DND-41 (cell line): ENCODE measurements around the gene HOXC5.

Experiments
- ATAC-seq: fragments of 200-7000 bp; cut with Tn5 transposase; 3 replicates; pipeline ENCODE4 v1.9.1; 2021; ENCODE audit warnings: low read depth; ENCODE audit not compliant: insufficient read depth
- DNase-seq: peaks from one replicate; pipeline ENCODE4 v3.0.0-alpha.2; 2020
- H2AFZ ChIP-seq: 2 replicates; pipeline ENCODE4 v1.6.0; 2012; ENCODE audit warnings: low read depth, low read length
- H3K27ac ChIP-seq: 2 replicates; pipeline ENCODE4 v1.5.1; 2012; ENCODE audit warnings: low read length, inconsistent platforms
- H3K27me3 ChIP-seq: fragments of 200-600 bp; sonication (generic); 2 replicates; pipeline ENCODE4 v1.6.0; 2012; ENCODE audit warnings: low read length, mild to moderate bottlenecking, inconsistent platforms; ENCODE audit not compliant: insufficient read depth, poor library complexity
- H3K36me3 ChIP-seq: 2 replicates; pipeline ENCODE4 v1.5.1; 2012; ENCODE audit warnings: low read length, inconsistent platforms; ENCODE audit not compliant: insufficient read depth
- H3K4me1 ChIP-seq: 2 replicates; pipeline ENCODE4 v1.5.1; 2012; ENCODE audit warnings: mild to moderate bottlenecking, low read length; ENCODE audit not compliant: insufficient read depth
- H3K4me2 ChIP-seq: 2 replicates; pipeline ENCODE4 v1.6.0; 2012; ENCODE audit warnings: mild to moderate bottlenecking, moderate library complexity, low read length, inconsistent platforms; ENCODE audit not compliant: insufficient read depth
- H3K4me3 ChIP-seq, 2 experiments: fragments of 200-600 bp in 1 of 2; shearing (Covaris generic) in 1 of 2; 2 replicates each; pipeline ENCODE4 v1.5.1; 2012 to 2016; ENCODE audit warnings: inconsistent platforms in 2 of 2, low read length in 2 of 2, mild to moderate bottlenecking in 2 of 2, low read depth in 1 of 2, moderate library complexity in 1 of 2
- H3K79me2 ChIP-seq: 2 replicates; pipeline ENCODE4 v1.6.0; 2012; ENCODE audit warnings: low read length, inconsistent platforms; ENCODE audit not compliant: insufficient read depth
- H3K9ac ChIP-seq: 2 replicates; pipeline ENCODE4 v1.6.0; 2012; ENCODE audit warnings: low read depth, mild to moderate bottlenecking, inconsistent platforms, low read length, moderate library complexity
- H3K9me3 ChIP-seq: 2 replicates; pipeline ENCODE4 v1.5.1; 2012; ENCODE audit warnings: low read length, moderate library complexity, mild to moderate bottlenecking, inconsistent platforms; ENCODE audit not compliant: insufficient read depth, severe bottlenecking
- H4K20me1 ChIP-seq: 2 replicates; pipeline ENCODE4 v1.6.0; 2012; ENCODE audit warnings: low read length; ENCODE audit not compliant: insufficient read depth
- EZH2 ChIP-seq: IDR thresholded peaks from 3 replicates; pipeline ENCODE4 v1.6.1; 2012; ENCODE audit warnings: borderline replicate concordance, low read depth, mild to moderate bottlenecking, moderate library complexity, low read length, inconsistent platforms; ENCODE audit not compliant: severe bottlenecking
- TF ChIP-seq, protein P1 (sequence below): IDR thresholded peaks from 2 replicates; pipeline ENCODE4 v1.5.1; 2012; ENCODE audit warnings: borderline replicate concordance, low read length, moderate library complexity, mild to moderate bottlenecking; ENCODE audit not compliant: poor library complexity, severe bottlenecking; ENCODE audit errors: extremely low read depth

The HOXC5 gene

DNA sequence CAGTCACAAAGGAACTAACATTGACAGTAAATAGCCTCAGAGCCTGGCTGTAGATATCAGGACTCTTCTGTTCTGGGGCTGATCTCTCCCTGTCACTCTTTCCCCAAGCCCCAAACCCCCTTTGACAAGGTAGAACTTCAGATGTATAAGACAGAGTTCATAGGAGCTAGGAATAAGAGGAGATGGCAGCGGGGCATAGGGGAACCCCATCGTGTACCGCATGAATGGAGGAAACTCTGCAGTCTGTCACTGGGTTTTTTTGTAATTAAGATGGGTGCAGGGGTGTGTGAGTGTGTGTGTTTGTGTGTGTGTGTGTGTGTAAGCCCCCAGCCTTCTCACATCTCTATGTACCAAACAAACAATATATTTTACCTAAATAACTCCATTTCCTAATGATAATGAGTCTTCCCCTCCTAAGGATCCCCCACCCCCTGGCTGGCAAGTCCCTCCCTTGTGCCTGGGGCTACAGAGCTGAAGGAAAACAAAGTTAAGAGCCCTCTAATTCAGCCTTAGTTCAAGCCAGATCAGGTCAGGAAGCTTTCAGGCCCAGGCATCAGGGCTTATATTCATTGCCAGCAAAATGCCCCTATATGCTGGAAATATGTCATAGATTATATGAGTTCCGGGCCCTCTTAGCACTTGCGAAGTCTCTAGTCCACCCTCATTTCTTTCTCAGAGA, 11.7 kb downstream of the HOXC5 start:
- Histone ChIP-seq H2AFZ (no peak overlapping the region), H3K9ac (no peak overlapping the region), H3K4me2 (no peak overlapping the region), H4K20me1 (no peaks in the 10 kb centered on the region), H3K9me3 (no peaks in the 10 kb centered on the region), H3K4me3 (no peak overlapping the region), H3K36me3 (no peaks in the 10 kb centered on the region), H3K79me2 (no peaks in the 10 kb centered on the region), H3K4me1 (peaks cover 9% of the 10 kb centered on the region), H3K27ac (no peak overlapping the region), H3K27me3 (peaks cover 45% of the 10 kb centered on the region)
- ATAC-seq (no peak), DNase-seq (no peak)
- TF ChIP-seq, protein P1, sequence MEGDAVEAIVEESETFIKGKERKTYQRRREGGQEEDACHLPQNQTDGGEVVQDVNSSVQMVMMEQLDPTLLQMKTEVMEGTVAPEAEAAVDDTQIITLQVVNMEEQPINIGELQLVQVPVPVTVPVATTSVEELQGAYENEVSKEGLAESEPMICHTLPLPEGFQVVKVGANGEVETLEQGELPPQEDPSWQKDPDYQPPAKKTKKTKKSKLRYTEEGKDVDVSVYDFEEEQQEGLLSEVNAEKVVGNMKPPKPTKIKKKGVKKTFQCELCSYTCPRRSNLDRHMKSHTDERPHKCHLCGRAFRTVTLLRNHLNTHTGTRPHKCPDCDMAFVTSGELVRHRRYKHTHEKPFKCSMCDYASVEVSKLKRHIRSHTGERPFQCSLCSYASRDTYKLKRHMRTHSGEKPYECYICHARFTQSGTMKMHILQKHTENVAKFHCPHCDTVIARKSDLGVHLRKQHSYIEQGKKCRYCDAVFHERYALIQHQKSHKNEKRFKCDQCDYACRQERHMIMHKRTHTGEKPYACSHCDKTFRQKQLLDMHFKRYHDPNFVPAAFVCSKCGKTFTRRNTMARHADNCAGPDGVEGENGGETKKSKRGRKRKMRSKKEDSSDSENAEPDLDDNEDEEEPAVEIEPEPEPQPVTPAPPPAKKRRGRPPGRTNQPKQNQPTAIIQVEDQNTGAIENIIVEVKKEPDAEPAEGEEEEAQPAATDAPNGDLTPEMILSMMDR = no peak
- TF ChIP-seq EZH2 = no peak

- Histone ChIP-seq H3K79me2 (no peaks in the 10 kb centered on the region), H3K27me3 (peaks cover 45% of the 10 kb centered on the region), H3K9me3 (no peaks in the 10 kb centered on the region), H3K36me3 (no peaks in the 10 kb centered on the region), H3K4me1 (peaks cover 9% of the 10 kb centered on the region), H2AFZ (no peak overlapping the region), H3K4me3 (no peak overlapping the region), H4K20me1 (no peaks in the 10 kb centered on the region), H3K9ac (no peak overlapping the region), H3K4me2 (no peak overlapping the region), H3K27ac (no peak overlapping the region)
- DNase-seq = no peak
- ATAC-seq = no peak
- TF ChIP-seq EZH2 = no peak
- TF ChIP-seq, protein P1 = no peak
Observed at GRCh38 chr12:54045401-54045800, 12.6 kb downstream of the HOXC5 start.

GRCh38 chr12:54045868-54046521, 13.1 kb downstream of the HOXC5 start:
- no peak for DNase-seq

More at GRCh38 chr12:54045868-54046521, 13.1 kb downstream of the HOXC5 start:
- Histone ChIP-seq H3K9me3 (no peaks in the 10 kb centered on the region), H3K27me3 (peaks cover 47% of the 10 kb centered on the region), H3K4me2 (no peak overlapping the region), H3K79me2 (no peaks in the 10 kb centered on the region), H3K4me3 (no peak overlapping the region), H3K27ac (no peak overlapping the region), H3K36me3 (no peaks in the 10 kb centered on the region), H2AFZ (no peak overlapping the region), H3K9ac (no peak overlapping the region), H3K4me1 (peaks cover 9% of the 10 kb centered on the region), H4K20me1 (no peaks in the 10 kb centered on the region)
- no peak for ATAC-seq
- no peak for TF ChIP-seq EZH2
- TF ChIP-seq, protein P1 = no peak
